ENCODE results near the gene TULP4. TPM values are rescaled to one million over a fixed set of nuclear protein-coding genes. Genes with fewer than 3 reads are reported as not detected.

TULP4 gene
- polyA plus RNA-seq, 3 donors: 6.5 to 10.6 (median 7.9) TPM

DNA sequence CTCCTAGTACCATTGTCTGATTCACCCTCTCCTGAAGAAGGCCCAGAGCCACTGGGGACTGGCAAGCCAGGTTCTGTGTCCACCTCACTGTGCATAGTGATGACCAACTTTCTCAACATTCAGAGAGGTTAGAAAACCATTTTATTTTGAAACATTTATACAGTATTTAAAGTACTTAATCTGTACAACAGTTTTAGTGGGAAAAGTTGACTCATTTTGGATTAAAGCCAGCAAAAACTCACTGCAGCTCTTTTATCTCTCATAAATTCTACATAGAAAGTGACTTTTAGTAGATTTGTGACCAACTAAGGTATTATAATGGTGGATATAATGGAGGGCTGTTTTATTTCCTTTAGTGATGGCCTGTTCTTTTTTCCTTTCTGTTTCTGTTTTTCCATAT lies 9.7 kb downstream of the TULP4 start:
- intact Hi-C loops (cut with micrococcal nuclease): no loop called here
- Histone ChIP-seq H3K4me3 (replicated peaks in 1 of 3; ENCODE audit: low read depth in 2 of 3, low read length in 3 of 3) (no peak overlapping the region), H3K4me2 (replicated peaks; ENCODE audit: extremely low read depth, low read length, poor library complexity, severe bottlenecking) (no peak overlapping the region), H3K4me1 (ENCODE audit: control insufficient read depth in 1 of 2, insufficient read depth in 2 of 2, low read length in 2 of 2) (peaks cover 17 to 32% of the 10 kb centered on the region in 2 donors), H4K20me1 (ENCODE audit: insufficient read depth, low read length) (peaks cover 24% of the 10 kb centered on the region), H3K27ac (ENCODE audit: low read depth in 1 of 2, low read length in 2 of 2) (no peak overlapping the region), H3K27me3 (ENCODE audit: control insufficient read depth in 2 of 2, insufficient read depth in 2 of 2, low read length in 2 of 2) (no peaks in the 10 kb centered on the region), H3K79me2 (ENCODE audit: insufficient read depth, low read length) (peaks cover 52% of the 10 kb centered on the region), H3K36me3 (replicated peaks in 1 of 2; ENCODE audit: control insufficient read depth in 1 of 2, insufficient read depth in 2 of 2, low read length in 2 of 2) (no peaks in the 10 kb centered on the region), H3K9me3 (replicated peaks in 1 of 2; ENCODE audit: control insufficient read depth in 1 of 2, insufficient read depth in 1 of 2, low read length in 2 of 2) (no peaks in the 10 kb centered on the region), H2AFZ (ENCODE audit: insufficient read depth, low read depth, low read length, poor library complexity, severe bottlenecking) (no peak overlapping the region), H3K9ac (ENCODE audit: insufficient read depth, low read length, poor library complexity, severe bottlenecking) (no peak overlapping the region)
- Mint-ChIP-seq H3K27ac (peak overlapping the region in 1 of 7 donors; percentile 15), H3K4me3 (no peak overlapping the region), H3K27me3 (ENCODE audit: low read depth in 3 of 3) (no peaks in the 10 kb centered on the region), H3K9me3 (peaks cover 0 to 1% (median 0%) of the 10 kb centered on the region in 7 donors), H3K4me1 (peaks cover 50% of the 10 kb centered on the region), H3K36me3 (peaks cover 20 to 23% of the 10 kb centered on the region in 2 donors)
- TF ChIP-seq, protein P1, sequence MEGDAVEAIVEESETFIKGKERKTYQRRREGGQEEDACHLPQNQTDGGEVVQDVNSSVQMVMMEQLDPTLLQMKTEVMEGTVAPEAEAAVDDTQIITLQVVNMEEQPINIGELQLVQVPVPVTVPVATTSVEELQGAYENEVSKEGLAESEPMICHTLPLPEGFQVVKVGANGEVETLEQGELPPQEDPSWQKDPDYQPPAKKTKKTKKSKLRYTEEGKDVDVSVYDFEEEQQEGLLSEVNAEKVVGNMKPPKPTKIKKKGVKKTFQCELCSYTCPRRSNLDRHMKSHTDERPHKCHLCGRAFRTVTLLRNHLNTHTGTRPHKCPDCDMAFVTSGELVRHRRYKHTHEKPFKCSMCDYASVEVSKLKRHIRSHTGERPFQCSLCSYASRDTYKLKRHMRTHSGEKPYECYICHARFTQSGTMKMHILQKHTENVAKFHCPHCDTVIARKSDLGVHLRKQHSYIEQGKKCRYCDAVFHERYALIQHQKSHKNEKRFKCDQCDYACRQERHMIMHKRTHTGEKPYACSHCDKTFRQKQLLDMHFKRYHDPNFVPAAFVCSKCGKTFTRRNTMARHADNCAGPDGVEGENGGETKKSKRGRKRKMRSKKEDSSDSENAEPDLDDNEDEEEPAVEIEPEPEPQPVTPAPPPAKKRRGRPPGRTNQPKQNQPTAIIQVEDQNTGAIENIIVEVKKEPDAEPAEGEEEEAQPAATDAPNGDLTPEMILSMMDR (IDR thresholded peaks at IDR 0.05): no peak
- DNase-seq: no peak

DNA sequence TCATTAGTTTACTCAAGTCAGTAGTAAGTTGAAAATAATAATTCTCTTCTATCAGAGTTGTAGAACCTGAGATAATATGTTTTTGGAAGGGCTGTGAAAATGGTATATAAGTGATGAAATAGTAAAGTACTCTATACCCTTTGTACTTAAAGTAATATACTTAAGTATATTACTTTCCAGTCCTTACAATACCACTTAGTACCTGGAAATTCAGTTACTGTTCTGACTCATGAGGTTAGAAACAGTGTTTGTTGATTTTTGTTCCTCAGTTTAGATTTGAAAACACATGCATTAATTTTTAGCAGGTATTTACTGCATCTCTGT lies 10.1 kb downstream of the TULP4 start:
- peaks cover 17 to 32% of the 10 kb centered on the region in 2 donors for H3K4me1 ChIP-seq (ENCODE audit: control insufficient read depth in 1 of 2, insufficient read depth in 2 of 2, low read length in 2 of 2)
- peaks cover 51% of the 10 kb centered on the region for H3K79me2 ChIP-seq (ENCODE audit: insufficient read depth, low read length)

More for the DNA sequence above, 10.1 kb downstream of the TULP4 start:
- H3K27me3 Mint-ChIP-seq (ENCODE audit: low read depth in 3 of 3): no peaks in the 10 kb centered on the region
- Histone ChIP-seq H3K4me3 (replicated peaks in 1 of 3; ENCODE audit: low read depth in 2 of 3, low read length in 3 of 3) (no peak overlapping the region), H3K9ac (ENCODE audit: insufficient read depth, low read length, poor library complexity, severe bottlenecking) (no peak overlapping the region), H2AFZ (ENCODE audit: insufficient read depth, low read depth, low read length, poor library complexity, severe bottlenecking) (no peak overlapping the region), H4K20me1 (ENCODE audit: insufficient read depth, low read length) (peaks cover 27% of the 10 kb centered on the region), H3K36me3 (replicated peaks in 1 of 2; ENCODE audit: control insufficient read depth in 1 of 2, insufficient read depth in 2 of 2, low read length in 2 of 2) (no peaks in the 10 kb centered on the region), H3K9me3 (replicated peaks in 1 of 2; ENCODE audit: control insufficient read depth in 1 of 2, insufficient read depth in 1 of 2, low read length in 2 of 2) (no peaks in the 10 kb centered on the region), H3K27ac (ENCODE audit: low read depth in 1 of 2, low read length in 2 of 2) (no peak overlapping the region), H3K27me3 (ENCODE audit: control insufficient read depth in 2 of 2, insufficient read depth in 2 of 2, low read length in 2 of 2) (no peaks in the 10 kb centered on the region), H3K4me2 (replicated peaks; ENCODE audit: extremely low read depth, low read length, poor library complexity, severe bottlenecking) (no peak overlapping the region)
- no peak overlapping the region for H3K4me3 Mint-ChIP-seq
- no peak for DNase-seq
- TF ChIP-seq, protein P1 (IDR thresholded peaks at IDR 0.05): no peak
- peaks cover 18 to 23% of the 10 kb centered on the region in 2 donors for H3K36me3 Mint-ChIP-seq
- intact Hi-C loops (cut with micrococcal nuclease): no loop called here
- no peaks in the 10 kb centered on the region for H3K9me3 Mint-ChIP-seq
- H3K4me1 Mint-ChIP-seq: peaks cover 50% of the 10 kb centered on the region
- H3K27ac Mint-ChIP-seq: peak overlapping the region in 2 of 7 donors; percentile 15 to 64
